Osteoblast (primary cell): ENCODE measurements around the gene DRAM1. TPM values are rescaled to one million over a fixed set of nuclear protein-coding genes. Genes with fewer than 3 reads are reported as not detected.
A peak's percentile ranks its signal among the peaks of the same experiment; 100 is the strongest.

Source experiments
- DNase-seq: peaks from one replicate; pipeline ENCODE4 v3.0.0; 2011; ENCODE audit warnings: low spot score, mixed read lengths; ENCODE audit not compliant: insufficient read length; ENCODE audit errors: missing footprints
- H2AFZ ChIP-seq: 2 replicates; pipeline ENCODE4 v1.6.0; 2011; ENCODE audit warnings: mild to moderate bottlenecking, low read length
- H3K27ac ChIP-seq: 2 replicates; pipeline ENCODE4 v1.5.1; 2011; ENCODE audit warnings: mild to moderate bottlenecking, low read depth, low read length, moderate library complexity
- H3K27me3 ChIP-seq: 2 replicates; pipeline ENCODE4 v1.6.0; 2012; ENCODE audit warnings: mild to moderate bottlenecking, control low read depth, inconsistent platforms, low read length, moderate library complexity; ENCODE audit not compliant: insufficient read depth
- H3K36me3 ChIP-seq: 2 replicates; pipeline ENCODE4 v1.5.1; 2011; ENCODE audit warnings: mild to moderate bottlenecking, low read length, control low read depth, moderate library complexity; ENCODE audit not compliant: insufficient read depth
- H3K4me1 ChIP-seq: 2 replicates; pipeline ENCODE4 v1.5.1; 2011; ENCODE audit warnings: mild to moderate bottlenecking, low read length, control low read depth, moderate library complexity; ENCODE audit not compliant: insufficient read depth
- H3K4me2 ChIP-seq: 2 replicates; pipeline ENCODE4 v1.6.0; 2011; ENCODE audit warnings: mild to moderate bottlenecking, low read length; ENCODE audit not compliant: insufficient read depth
- H3K4me3 ChIP-seq: fragments of 200-600 bp; sonication (generic); 3 replicates; pipeline ENCODE4 v1.5.1; 2012; ENCODE audit warnings: mild to moderate bottlenecking, low read length, inconsistent platforms; ENCODE audit not compliant: insufficient read depth
- H3K79me2 ChIP-seq: 2 replicates; pipeline ENCODE4 v1.6.0; 2012; ENCODE audit warnings: mild to moderate bottlenecking, low read length, control low read depth, inconsistent platforms; ENCODE audit not compliant: insufficient read depth
- H3K9me3 ChIP-seq: 2 replicates; pipeline ENCODE4 v1.5.1; 2011; ENCODE audit warnings: low read depth, low read length, control low read depth
- H4K20me1 ChIP-seq: 2 replicates; pipeline ENCODE4 v1.6.0; 2012; ENCODE audit warnings: mild to moderate bottlenecking, low read length, control low read depth; ENCODE audit not compliant: insufficient read depth
- total RNA-seq: library from RNA; depleted of rRNA; stranded (reverse); fragments of >200 nt; gene quantifications from 2 replicates; pipeline ENCODE4 v1.2.3, GENCODE V29; 2012
- TF ChIP-seq, protein P1 (sequence below): IDR thresholded peaks from 2 replicates; pipeline ENCODE4 v1.5.1; 2011; ENCODE audit warnings: mild to moderate bottlenecking, low read depth, low read length, moderate library complexity; ENCODE audit errors: extremely low read depth

Gene DRAM1
- total RNA-seq, 1 donor: 141 TPM

DNA sequence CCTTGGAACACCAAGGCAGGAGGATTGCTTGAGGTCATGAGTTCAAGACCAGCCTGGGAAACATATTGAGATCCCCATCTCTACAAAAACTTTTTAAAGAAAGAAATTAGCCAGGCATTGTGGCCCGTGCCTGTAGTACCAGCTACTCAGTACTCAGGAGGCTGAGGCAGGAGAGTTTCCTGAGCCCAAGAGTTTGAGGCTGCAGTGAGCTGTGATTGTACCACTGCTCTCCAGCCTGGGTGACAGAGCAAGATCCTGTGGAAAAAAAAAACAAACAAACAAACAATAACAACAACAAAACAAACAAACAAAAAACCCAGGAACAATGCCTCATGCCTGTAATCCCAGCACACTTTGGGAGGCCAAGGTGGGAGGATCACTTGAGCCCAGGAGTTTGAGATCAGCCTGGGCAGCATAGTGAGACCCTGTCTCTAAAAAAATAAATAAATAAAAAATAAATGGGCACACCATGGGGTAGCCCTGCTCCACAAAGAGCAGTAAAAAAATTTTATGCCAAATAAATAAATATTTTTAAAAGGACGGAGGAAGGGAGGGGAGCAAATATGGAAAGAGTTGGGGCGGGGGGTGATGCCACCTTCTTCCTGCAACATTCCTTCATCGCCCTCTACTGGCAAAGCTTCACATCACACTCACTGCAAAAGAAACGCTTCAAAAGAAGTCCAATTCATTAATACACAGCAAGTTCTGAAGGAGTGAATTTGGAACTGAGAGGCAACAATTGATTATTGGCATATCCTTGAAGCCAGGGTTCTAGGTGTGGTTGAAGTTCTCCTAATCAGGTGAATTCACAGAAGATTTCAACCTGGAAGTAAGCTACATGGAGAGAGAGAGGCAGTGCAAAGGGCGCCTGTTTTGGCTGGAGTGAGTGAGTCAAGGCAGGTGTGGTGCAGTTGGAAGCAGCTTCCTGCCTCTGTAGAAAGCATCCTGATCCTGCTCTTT, 37.8 kb upstream of the DRAM1 start:
- no peak overlapping the region for H3K4me3 ChIP-seq
- H3K4me1 ChIP-seq: no peaks in the 10 kb centered on the region
- H3K27me3 ChIP-seq: no peaks in the 10 kb centered on the region
- TF ChIP-seq, protein P1, sequence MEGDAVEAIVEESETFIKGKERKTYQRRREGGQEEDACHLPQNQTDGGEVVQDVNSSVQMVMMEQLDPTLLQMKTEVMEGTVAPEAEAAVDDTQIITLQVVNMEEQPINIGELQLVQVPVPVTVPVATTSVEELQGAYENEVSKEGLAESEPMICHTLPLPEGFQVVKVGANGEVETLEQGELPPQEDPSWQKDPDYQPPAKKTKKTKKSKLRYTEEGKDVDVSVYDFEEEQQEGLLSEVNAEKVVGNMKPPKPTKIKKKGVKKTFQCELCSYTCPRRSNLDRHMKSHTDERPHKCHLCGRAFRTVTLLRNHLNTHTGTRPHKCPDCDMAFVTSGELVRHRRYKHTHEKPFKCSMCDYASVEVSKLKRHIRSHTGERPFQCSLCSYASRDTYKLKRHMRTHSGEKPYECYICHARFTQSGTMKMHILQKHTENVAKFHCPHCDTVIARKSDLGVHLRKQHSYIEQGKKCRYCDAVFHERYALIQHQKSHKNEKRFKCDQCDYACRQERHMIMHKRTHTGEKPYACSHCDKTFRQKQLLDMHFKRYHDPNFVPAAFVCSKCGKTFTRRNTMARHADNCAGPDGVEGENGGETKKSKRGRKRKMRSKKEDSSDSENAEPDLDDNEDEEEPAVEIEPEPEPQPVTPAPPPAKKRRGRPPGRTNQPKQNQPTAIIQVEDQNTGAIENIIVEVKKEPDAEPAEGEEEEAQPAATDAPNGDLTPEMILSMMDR: peak; percentile 89
- H2AFZ ChIP-seq: peak overlapping the region; percentile 19
- no peak overlapping the region for H3K27ac ChIP-seq
- H3K36me3 ChIP-seq: no peaks in the 10 kb centered on the region
- no peak for DNase-seq
- H3K4me2 ChIP-seq: no peak overlapping the region
- H4K20me1 ChIP-seq: no peaks in the 10 kb centered on the region
- no peaks in the 10 kb centered on the region for H3K9me3 ChIP-seq
- H3K79me2 ChIP-seq: no peaks in the 10 kb centered on the region

DNA sequence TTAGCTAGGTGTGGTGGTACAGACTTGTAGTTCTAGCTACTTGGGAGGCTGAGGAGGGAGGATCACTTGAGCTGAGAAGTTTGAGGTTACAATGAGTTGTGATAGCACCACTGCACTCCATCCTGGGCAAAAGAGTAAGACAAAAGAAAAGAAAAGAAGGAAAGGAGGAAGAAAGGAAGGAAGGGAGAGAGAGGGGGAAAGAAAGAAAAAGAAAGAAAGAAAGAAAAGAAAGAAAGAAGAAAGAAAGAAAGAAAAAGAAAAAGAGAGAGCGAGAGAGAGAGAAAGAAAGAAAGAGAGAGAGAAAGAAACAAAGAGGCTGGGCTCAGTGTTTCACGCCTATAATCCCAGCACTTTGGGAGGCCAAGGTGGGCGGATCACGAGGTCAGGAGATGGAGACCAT, 36.3 kb upstream of the DRAM1 start:
- no peaks in the 10 kb centered on the region for H3K27me3 ChIP-seq
- no peak for DNase-seq
- no peaks in the 10 kb centered on the region for H3K79me2 ChIP-seq
- no peaks in the 10 kb centered on the region for H3K36me3 ChIP-seq
- H3K4me2 ChIP-seq: no peak overlapping the region
- TF ChIP-seq, protein P1: no peak
- H3K27ac ChIP-seq: no peak overlapping the region
- H3K4me3 ChIP-seq: no peak overlapping the region
- H2AFZ ChIP-seq: no peak overlapping the region
- H3K9me3 ChIP-seq: no peaks in the 10 kb centered on the region
- no peaks in the 10 kb centered on the region for H3K4me1 ChIP-seq
- no peaks in the 10 kb centered on the region for H4K20me1 ChIP-seq

DNA sequence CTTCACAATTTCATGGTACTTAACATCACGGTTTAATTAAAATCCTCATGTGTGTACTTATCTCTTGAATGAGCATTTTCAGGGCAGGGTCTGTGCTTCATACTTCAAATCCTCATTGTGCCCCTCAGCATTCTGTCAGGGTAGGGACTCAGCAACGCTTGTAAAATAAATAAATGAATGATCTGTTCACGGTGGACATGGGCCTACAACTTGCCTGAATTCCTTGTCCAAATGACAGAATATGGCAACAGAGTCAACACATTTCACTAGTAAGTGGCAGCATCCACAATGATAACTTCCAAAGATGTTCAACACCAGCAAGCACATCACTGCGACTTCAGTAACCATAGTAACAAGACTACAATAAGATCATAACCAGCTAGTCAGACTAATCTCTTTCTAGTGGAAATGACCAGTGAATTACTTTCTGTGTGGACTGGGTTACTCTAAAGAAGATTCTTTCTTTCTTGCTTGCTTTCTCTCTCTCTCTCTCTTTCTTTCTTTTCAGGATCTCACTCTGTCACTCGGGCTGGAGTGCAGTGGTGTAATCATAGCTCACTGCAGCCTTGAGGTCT, 32.2 kb upstream of the DRAM1 start:
- Histone ChIP-seq H3K79me2 (no peaks in the 10 kb centered on the region), H2AFZ (peak overlapping the region; percentile 32), H3K27me3 (no peaks in the 10 kb centered on the region), H3K4me2 (no peak overlapping the region), H3K4me3 (no peak overlapping the region), H3K4me1 (no peaks in the 10 kb centered on the region), H4K20me1 (no peaks in the 10 kb centered on the region), H3K27ac (no peak overlapping the region), H3K36me3 (no peaks in the 10 kb centered on the region), H3K9me3 (no peaks in the 10 kb centered on the region)
- TF ChIP-seq, protein P1: no peak
- peak; percentile 68 for DNase-seq

DNA sequence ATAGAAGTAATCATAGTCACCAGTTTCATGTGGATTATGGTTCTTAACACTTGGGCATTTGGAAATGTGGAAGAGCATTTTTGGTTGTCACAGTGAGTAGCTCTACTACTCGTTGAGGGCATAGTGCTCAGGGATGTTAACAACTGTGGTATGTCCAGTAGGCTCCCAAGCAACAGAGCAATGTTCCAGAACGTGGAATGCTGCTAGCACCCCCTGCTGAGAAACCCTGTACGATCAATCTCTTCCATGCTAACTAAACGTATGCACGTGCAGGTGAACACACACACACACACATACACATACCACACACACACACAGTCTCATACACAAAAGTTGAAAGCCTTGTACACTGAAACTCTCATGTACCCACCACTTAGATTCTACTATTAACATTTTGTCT, 30.1 kb upstream of the DRAM1 start:
- TF ChIP-seq, protein P1: no peak
- H2AFZ ChIP-seq: peak overlapping the region; percentile 35
- no peaks in the 10 kb centered on the region for H4K20me1 ChIP-seq
- H3K4me1 ChIP-seq: no peaks in the 10 kb centered on the region
- H3K4me2 ChIP-seq: no peak overlapping the region
- H3K36me3 ChIP-seq: no peaks in the 10 kb centered on the region
- no peak overlapping the region for H3K27ac ChIP-seq
- H3K9me3 ChIP-seq: no peaks in the 10 kb centered on the region
- H3K79me2 ChIP-seq: no peaks in the 10 kb centered on the region
- DNase-seq: no peak
- H3K27me3 ChIP-seq: no peaks in the 10 kb centered on the region
- H3K4me3 ChIP-seq: no peak overlapping the region
